IMR-90 (cell line): ENCODE results near the gene ROBO1. TPM values are rescaled to one million over a fixed set of nuclear protein-coding genes. Genes with fewer than 3 reads are reported as not detected.

ENCODE experiments used
- ATAC-seq: fragments of 200-7000 bp; cut with Tn5 transposase; 2 replicates; pipeline ENCODE4 v1.9.1; 2020; ENCODE audit warnings: low read depth, mild to moderate bottlenecking, moderate library complexity
- BruUV-seq: library from RNA; stranded (reverse); fragments of 400-500 nt; replicated peaks from 2 replicates; lab custom pipeline; 2021; lab: Mats Ljungman, UMichigan
- CTCF ChIA-PET: fragments of 300-600 bp; formaldehyde crosslinking; extraction: SDS; loops from one replicate; lab custom pipeline; 2021; ENCODE audit warnings: antibody characterized with exemption; lab: Yijun Ruan, JAX
- POLR2A ChIA-PET: fragments of 300-600 bp; sonication (Branson Sonifier 250); formaldehyde crosslinking; loops from one replicate; lab custom pipeline; 2022; ENCODE audit warnings: antibody characterized with exemption; ENCODE audit not compliant: unreplicated experiment; lab: Charles Lee
- DNase-seq: peaks from one replicate; pipeline ENCODE4 v3.0.0; 2013
- H2AFZ ChIP-seq: replicated peaks from 2 replicates; pipeline ENCODE3; 2013; ENCODE audit warnings: low read length, mild to moderate bottlenecking; ENCODE audit not compliant: poor library complexity
- H2AK5ac ChIP-seq: 2 replicates; pipeline ENCODE4 v1.6.1; 2013; ENCODE audit warnings: low read depth, low read length, inconsistent platforms
- H2AK9ac ChIP-seq: replicated peaks from 2 replicates; pipeline ENCODE3; 2013; ENCODE audit warnings: mild to moderate bottlenecking, low read depth, low read length, moderate library complexity; ENCODE audit not compliant: poor library complexity
- H2BK120ac ChIP-seq: 2 replicates; pipeline ENCODE4 v1.6.1; 2013; ENCODE audit warnings: low read depth, low read length, inconsistent platforms
- H2BK15ac ChIP-seq: 3 replicates; pipeline ENCODE4 v1.6.1; 2013; ENCODE audit warnings: low read depth, low read length, inconsistent platforms
- H2BK20ac ChIP-seq: 2 replicates; pipeline ENCODE4 v1.6.1; 2013; ENCODE audit warnings: low read depth, mild to moderate bottlenecking, inconsistent platforms, low read length, moderate library complexity
- H2BK5ac ChIP-seq: 2 replicates; pipeline ENCODE4 v1.6.1; 2013; ENCODE audit warnings: mild to moderate bottlenecking, low read depth, low read length, inconsistent platforms; ENCODE audit not compliant: poor library complexity, severe bottlenecking
- H3K14ac ChIP-seq: replicated peaks from 2 replicates; pipeline ENCODE4 v1.6.1; 2013; ENCODE audit warnings: low read depth, low read length, inconsistent platforms
- H3K18ac ChIP-seq: 2 replicates; pipeline ENCODE4 v1.6.1; 2013; ENCODE audit warnings: low read depth, low read length, control low read depth
- H3K23ac ChIP-seq: 2 replicates; pipeline ENCODE4 v1.6.1; 2013; ENCODE audit warnings: low read depth, low read length, inconsistent platforms
- H3K27ac ChIP-seq: 2 replicates; pipeline ENCODE4 v1.5.1; 2013; ENCODE audit warnings: mild to moderate bottlenecking, control low read depth, low read length; ENCODE audit not compliant: insufficient read depth
- H3K27me3 ChIP-seq: 2 replicates; pipeline ENCODE4 v1.6.1; 2013; ENCODE audit warnings: low read length; ENCODE audit not compliant: control insufficient read depth, insufficient read depth
- H3K36me3 ChIP-seq: 2 replicates; pipeline ENCODE4 v1.6.1; 2013; ENCODE audit warnings: low read length, mixed read lengths; ENCODE audit not compliant: control insufficient read depth, insufficient read depth
- H3K4ac ChIP-seq: 2 replicates; pipeline ENCODE4 v1.6.1; 2013; ENCODE audit warnings: low read depth, low read length, inconsistent platforms
- H3K4me1 ChIP-seq: 2 replicates; pipeline ENCODE4 v1.6.1; 2013; ENCODE audit warnings: low read length, mixed read lengths; ENCODE audit not compliant: control insufficient read depth, insufficient read depth
- H3K4me2 ChIP-seq: 2 replicates; pipeline ENCODE4 v1.6.1; 2013; ENCODE audit warnings: low read depth, mild to moderate bottlenecking, control low read depth, low read length, moderate library complexity
- H3K4me3 ChIP-seq: 2 replicates; pipeline ENCODE4 v1.5.1; 2013; ENCODE audit warnings: low read depth, mild to moderate bottlenecking, control low read depth, low read length, moderate library complexity; ENCODE audit not compliant: insufficient read depth
- H3K56ac ChIP-seq: 2 replicates; pipeline ENCODE4 v1.6.1; 2013; ENCODE audit warnings: low read length, inconsistent platforms; ENCODE audit not compliant: insufficient read depth; ENCODE audit errors: extremely low read depth
- H3K79me1 ChIP-seq, 2 experiments: 2 replicates each; pipeline ENCODE4 v1.6.1; 2013; ENCODE audit warnings: low read length in 2 of 2, inconsistent platforms in 1 of 2, low read depth in 1 of 2
- H3K9ac ChIP-seq: 2 replicates; pipeline ENCODE4 v1.6.1; 2013; ENCODE audit warnings: low read depth, low read length, control low read depth
- H3K9me1 ChIP-seq: 2 replicates; pipeline ENCODE4 v1.6.1; 2013; ENCODE audit warnings: low read length, inconsistent platforms; ENCODE audit not compliant: insufficient read depth
- H3K9me3 ChIP-seq: 2 replicates; pipeline ENCODE4 v1.6.1; 2013; ENCODE audit warnings: low read length; ENCODE audit not compliant: control insufficient read depth, insufficient read depth
- H4K20me1 ChIP-seq: 2 replicates; pipeline ENCODE4 v1.6.1; 2013; ENCODE audit warnings: low read length, inconsistent platforms; ENCODE audit not compliant: insufficient read depth
- H4K5ac ChIP-seq: 2 replicates; pipeline ENCODE4 v1.6.1; 2013; ENCODE audit warnings: mild to moderate bottlenecking, low read depth, low read length, control low read depth
- H4K8ac ChIP-seq, 2 experiments: 2 replicates each; pipeline ENCODE4 v1.6.1; 2013; ENCODE audit warnings: low read depth in 2 of 2, low read length in 2 of 2, control low read depth in 1 of 2, inconsistent platforms in 1 of 2
- H4K91ac ChIP-seq: 2 replicates; pipeline ENCODE4 v1.6.1; 2013; ENCODE audit warnings: low read depth, low read length, inconsistent platforms; ENCODE audit not compliant: insufficient read depth
- CEBPB ChIP-seq: IDR thresholded peaks from 2 replicates; pipeline ENCODE4 v1.6.1; 2012; ENCODE audit warnings: low read depth, low read length, improper control_type of control experiment
- CTCF ChIP-seq: conservative IDR thresholded peaks from 2 replicates; pipeline ENCODE4 v1.5.1; 2012; ENCODE audit warnings: mild to moderate bottlenecking, low read depth, low read length, improper control_type of control experiment
- FOS ChIP-seq: fragments of 150-350 bp; IDR thresholded peaks from 2 replicates; pipeline ENCODE4 v1.6.1; 2016; ENCODE audit warnings: low read depth, low read length
- MAFK ChIP-seq: IDR thresholded peaks from 2 replicates; pipeline ENCODE4 v1.6.1; 2012; ENCODE audit warnings: low read depth, low read length, improper control_type of control experiment
- MAZ ChIP-seq: IDR thresholded peaks from 2 replicates; pipeline ENCODE4 v1.6.1; 2012; ENCODE audit warnings: low read depth, mild to moderate bottlenecking, low read length, improper control_type of control experiment, moderate library complexity, borderline replicate concordance
- NFE2L2 ChIP-seq: fragments of 150-350 bp; IDR thresholded peaks from 2 replicates; pipeline ENCODE4 v1.6.1; 2016; ENCODE audit warnings: low read depth, mild to moderate bottlenecking, low read length
- POLR2A ChIP-seq: IDR thresholded peaks from 2 replicates; pipeline ENCODE4 v1.6.1; 2012; ENCODE audit warnings: mild to moderate bottlenecking, low read depth, low read length
- RCOR1 ChIP-seq: IDR thresholded peaks from 2 replicates; pipeline ENCODE4 v1.6.1; 2012; ENCODE audit warnings: mild to moderate bottlenecking, low read length, improper control_type of control experiment; ENCODE audit not compliant: insufficient replicate concordance
- USF2 ChIP-seq: fragments of 150-350 bp; IDR thresholded peaks from 2 replicates; pipeline ENCODE4 v1.6.1; 2017; ENCODE audit warnings: mild to moderate bottlenecking, antibody characterized with exemption, low read length, low read depth
- dilution Hi-C: fragments of 300-500 bp; cut with HindIII; formaldehyde crosslinking; loops from one replicate; pipeline ENCODE4 v1.14.3; 2018; ENCODE audit warnings: low sequenced_read_pairs; ENCODE audit not compliant: unreplicated experiment
- in situ Hi-C: fragments of 300-500 bp; cut with MboI; formaldehyde crosslinking; loops from 3 replicates; pipeline ENCODE4 v1.14.3; 2019; ENCODE audit warnings: low sequenced_read_pairs, inconsistent platforms, mixed read lengths
- intact Hi-C: fragments of 100-400 bp; cut with micrococcal nuclease; formaldehyde crosslinking; loops from 2 replicates; pipeline ENCODE4 v1.10.0; 2022
- polyA plus RNA-seq, 3 experiments: library from polyadenylated mRNA; depleted of rRNA; stranded (reverse); fragments of >200 nt; gene quantifications; 2 replicates each; pipeline ENCODE4 v1.2.3, GENCODE V29; 2012; ENCODE audit warnings: low replicate concordance in 1 of 3
- total RNA-seq: library from RNA; depleted of rRNA; stranded (reverse); fragments of >200 nt; gene quantifications from 2 replicates; pipeline ENCODE4 v1.2.3, GENCODE V29; 2012

Gene ROBO1
- total and polyA plus RNA-seq, 2 of the 4 experiments (the other 2 are of a cell fraction), result 24.1 to 53.9 TPM

- BruUV-seq, result no TSS peak
- Histone ChIP-seq H3K14ac (no peak overlapping the region), H3K36me3 (no peaks in the 10 kb centered on the region), H4K5ac (no peak overlapping the region), H3K9me3 (peaks cover 8% of the 10 kb centered on the region), H3K27me3 (no peaks in the 10 kb centered on the region), H4K91ac (no peak overlapping the region), H3K4ac (no peak overlapping the region), H3K56ac (no peak overlapping the region), H2BK120ac (no peak overlapping the region), H2AFZ (no peak overlapping the region), H3K4me3 (no peak overlapping the region), H3K23ac (no peak overlapping the region), H3K79me1 (no peaks in the 10 kb centered on the region), H3K27ac (no peak overlapping the region), H3K18ac (no peak overlapping the region), H4K8ac (no peak overlapping the region), H4K20me1 (no peaks in the 10 kb centered on the region), H2BK5ac (no peak overlapping the region), H2BK15ac (no peak overlapping the region), H2AK5ac (no peak overlapping the region), H3K9ac (no peak overlapping the region), H2BK20ac (no peak overlapping the region), H3K4me2 (no peak overlapping the region), H2AK9ac (no peak overlapping the region), H3K4me1 (no peaks in the 10 kb centered on the region), H3K9me1 (no peaks in the 10 kb centered on the region)
- ChIA-PET CTCF (no interaction called here), POLR2A (no interaction called here)
- intact Hi-C loops, result no loop called here
- dilution Hi-C loops, result no loop called here
- ATAC-seq, result no peak
- DNase-seq, result no peak
- TF ChIP-seq RCOR1 (no peak), MAZ (no peak), NFE2L2 (no peak), CEBPB (no peak), MAFK (no peak), POLR2A (no peak), FOS (no peak), CTCF (no peak), USF2 (no peak)
- in situ Hi-C loops, result no loop called here
Observed at GRCh38 chr3:79815478-79815877, 47.7 kb upstream of the ROBO1 start.
